ENCODE data around the gene LEMD2. TPM values are rescaled to one million over a fixed set of nuclear protein-coding genes. Genes with fewer than 3 reads are reported as not detected.
A peak's percentile ranks its signal among the peaks of the same experiment; 100 is the strongest.

Gene LEMD2
- total and polyA plus RNA-seq, 9 of the 15 experiments (the other 6 are each of a cell fraction or from before 2014, with no cell fraction given), result 0.32 to 46.3 (median 30.8) TPM

DNA sequence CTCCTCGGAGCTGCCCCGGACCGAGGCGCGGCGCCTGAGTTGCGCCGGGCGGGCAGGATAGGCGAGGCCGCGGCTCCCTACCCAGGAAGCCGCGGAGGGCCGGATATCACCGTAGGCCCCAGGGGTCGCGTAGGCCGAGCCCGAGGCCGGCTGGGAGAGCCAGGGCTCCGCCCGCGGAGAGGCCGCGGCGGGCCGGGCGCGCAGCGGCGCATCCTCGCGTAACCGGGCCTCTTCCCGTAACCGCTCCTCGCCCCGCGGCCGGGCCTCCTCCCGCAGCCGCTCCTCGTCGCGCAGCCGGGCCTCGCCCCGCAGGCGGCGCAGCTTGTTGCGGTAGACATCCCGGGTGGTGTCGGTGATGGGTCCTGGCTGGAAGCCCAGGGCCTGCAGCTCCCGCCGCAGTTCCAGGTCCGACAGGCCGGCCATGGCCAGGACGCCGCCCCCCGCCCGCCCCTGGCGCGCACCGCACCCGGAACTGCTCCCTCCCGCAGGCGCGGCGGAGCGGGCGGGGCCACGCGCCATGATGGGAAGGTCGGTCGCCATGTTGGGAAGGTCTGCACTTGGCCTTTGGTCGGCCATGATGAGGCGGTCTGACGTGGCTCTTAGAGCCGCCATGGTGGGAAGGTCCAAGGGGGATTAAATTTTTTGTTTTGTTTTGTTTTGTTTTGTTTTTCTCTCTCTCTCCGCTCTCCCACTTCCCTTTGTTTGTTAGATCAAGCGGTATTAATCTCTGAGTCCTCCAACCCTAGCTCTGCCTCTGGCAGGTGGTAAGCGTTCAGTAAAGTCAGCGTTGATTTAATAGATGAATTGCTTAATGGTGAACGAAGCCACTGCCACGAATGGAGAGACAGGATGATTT is at the start of gene LEMD2 (continued):
- TF ChIP-seq HMGN3 (IDR thresholded peaks at IDR 0.05; ENCODE audit: borderline replicate concordance, extremely low read depth, insufficient read length, low read depth, low read length), result peak; percentile 70
- TF ChIP-seq STAT5A (IDR thresholded peaks at IDR 0.05; ENCODE audit: borderline replicate concordance, low read length), result no peak
- TF ChIP-seq MCM7 (IDR thresholded peaks at IDR 0.05), result 0 out of 4 replicates have a peak, but pooled peaks of 1 of the 2 experiments have one; percentile 33
- peak; percentile 54 for TF ChIP-seq SUPT5H (IDR thresholded peaks at IDR 0.05)
- TF ChIP-seq SNRNP70 (optimal IDR thresholded peaks at IDR 0.05; ENCODE audit: low read depth, low read length), result no peak
- TF ChIP-seq, protein P1, sequence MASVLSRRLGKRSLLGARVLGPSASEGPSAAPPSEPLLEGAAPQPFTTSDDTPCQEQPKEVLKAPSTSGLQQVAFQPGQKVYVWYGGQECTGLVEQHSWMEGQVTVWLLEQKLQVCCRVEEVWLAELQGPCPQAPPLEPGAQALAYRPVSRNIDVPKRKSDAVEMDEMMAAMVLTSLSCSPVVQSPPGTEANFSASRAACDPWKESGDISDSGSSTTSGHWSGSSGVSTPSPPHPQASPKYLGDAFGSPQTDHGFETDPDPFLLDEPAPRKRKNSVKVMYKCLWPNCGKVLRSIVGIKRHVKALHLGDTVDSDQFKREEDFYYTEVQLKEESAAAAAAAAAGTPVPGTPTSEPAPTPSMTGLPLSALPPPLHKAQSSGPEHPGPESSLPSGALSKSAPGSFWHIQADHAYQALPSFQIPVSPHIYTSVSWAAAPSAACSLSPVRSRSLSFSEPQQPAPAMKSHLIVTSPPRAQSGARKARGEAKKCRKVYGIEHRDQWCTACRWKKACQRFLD (CRISPR knock-in tag; IDR thresholded peaks at IDR 0.05), result peak; percentile 99
- TF ChIP-seq MEF2D (tag; conservative IDR thresholded peaks at IDR 0.05; ENCODE audit: low read depth), result peak; percentile 81
- TF ChIP-seq MYBL2 (IDR thresholded peaks at IDR 0.05; ENCODE audit: low read depth), result peak; percentile 95
- TF ChIP-seq MYBL2 (CRISPR knock-in tag; IDR thresholded peaks at IDR 0.05; ENCODE audit: borderline replicate concordance), result no peak
- TF ChIP-seq ZNF316 (IDR thresholded peaks at IDR 0.05), result peak; percentile 63
- TF ChIP-seq SMAD1 (IDR thresholded peaks at IDR 0.05; ENCODE audit: low read depth, low read length, partially characterized antibody), result no peak
- 0 out of 2 replicates have a peak, but pooled peaks have one; percentile 23 for TF ChIP-seq ZSCAN32 (CRISPR knock-in tag; IDR thresholded peaks at IDR 0.05)
- TF ChIP-seq, protein P2, sequence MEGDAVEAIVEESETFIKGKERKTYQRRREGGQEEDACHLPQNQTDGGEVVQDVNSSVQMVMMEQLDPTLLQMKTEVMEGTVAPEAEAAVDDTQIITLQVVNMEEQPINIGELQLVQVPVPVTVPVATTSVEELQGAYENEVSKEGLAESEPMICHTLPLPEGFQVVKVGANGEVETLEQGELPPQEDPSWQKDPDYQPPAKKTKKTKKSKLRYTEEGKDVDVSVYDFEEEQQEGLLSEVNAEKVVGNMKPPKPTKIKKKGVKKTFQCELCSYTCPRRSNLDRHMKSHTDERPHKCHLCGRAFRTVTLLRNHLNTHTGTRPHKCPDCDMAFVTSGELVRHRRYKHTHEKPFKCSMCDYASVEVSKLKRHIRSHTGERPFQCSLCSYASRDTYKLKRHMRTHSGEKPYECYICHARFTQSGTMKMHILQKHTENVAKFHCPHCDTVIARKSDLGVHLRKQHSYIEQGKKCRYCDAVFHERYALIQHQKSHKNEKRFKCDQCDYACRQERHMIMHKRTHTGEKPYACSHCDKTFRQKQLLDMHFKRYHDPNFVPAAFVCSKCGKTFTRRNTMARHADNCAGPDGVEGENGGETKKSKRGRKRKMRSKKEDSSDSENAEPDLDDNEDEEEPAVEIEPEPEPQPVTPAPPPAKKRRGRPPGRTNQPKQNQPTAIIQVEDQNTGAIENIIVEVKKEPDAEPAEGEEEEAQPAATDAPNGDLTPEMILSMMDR (IDR thresholded peaks at IDR 0.05 in 2 of 3, conservative IDR thresholded peaks at IDR 0.05 in 1 of 3; ENCODE audit: insufficient read depth in 2 of 3, low read depth in 1 of 3, low read length in 3 of 3), result peak in 1 of 3 experiments; percentile 51; a peak in 2 of 6 replicates
- peak; percentile 88 for TF ChIP-seq RBFOX2 (IDR thresholded peaks at IDR 0.05; ENCODE audit: low read depth, low read length)
- TF ChIP-seq MYNN (IDR thresholded peaks at IDR 0.05), result no peak
- TF ChIP-seq MYNN (CRISPR knock-in tag; IDR thresholded peaks at IDR 0.05), result no peak
- TF ChIP-seq DPF2 (IDR thresholded peaks at IDR 0.05), result peak; percentile 67
- TF ChIP-seq, protein P3, sequence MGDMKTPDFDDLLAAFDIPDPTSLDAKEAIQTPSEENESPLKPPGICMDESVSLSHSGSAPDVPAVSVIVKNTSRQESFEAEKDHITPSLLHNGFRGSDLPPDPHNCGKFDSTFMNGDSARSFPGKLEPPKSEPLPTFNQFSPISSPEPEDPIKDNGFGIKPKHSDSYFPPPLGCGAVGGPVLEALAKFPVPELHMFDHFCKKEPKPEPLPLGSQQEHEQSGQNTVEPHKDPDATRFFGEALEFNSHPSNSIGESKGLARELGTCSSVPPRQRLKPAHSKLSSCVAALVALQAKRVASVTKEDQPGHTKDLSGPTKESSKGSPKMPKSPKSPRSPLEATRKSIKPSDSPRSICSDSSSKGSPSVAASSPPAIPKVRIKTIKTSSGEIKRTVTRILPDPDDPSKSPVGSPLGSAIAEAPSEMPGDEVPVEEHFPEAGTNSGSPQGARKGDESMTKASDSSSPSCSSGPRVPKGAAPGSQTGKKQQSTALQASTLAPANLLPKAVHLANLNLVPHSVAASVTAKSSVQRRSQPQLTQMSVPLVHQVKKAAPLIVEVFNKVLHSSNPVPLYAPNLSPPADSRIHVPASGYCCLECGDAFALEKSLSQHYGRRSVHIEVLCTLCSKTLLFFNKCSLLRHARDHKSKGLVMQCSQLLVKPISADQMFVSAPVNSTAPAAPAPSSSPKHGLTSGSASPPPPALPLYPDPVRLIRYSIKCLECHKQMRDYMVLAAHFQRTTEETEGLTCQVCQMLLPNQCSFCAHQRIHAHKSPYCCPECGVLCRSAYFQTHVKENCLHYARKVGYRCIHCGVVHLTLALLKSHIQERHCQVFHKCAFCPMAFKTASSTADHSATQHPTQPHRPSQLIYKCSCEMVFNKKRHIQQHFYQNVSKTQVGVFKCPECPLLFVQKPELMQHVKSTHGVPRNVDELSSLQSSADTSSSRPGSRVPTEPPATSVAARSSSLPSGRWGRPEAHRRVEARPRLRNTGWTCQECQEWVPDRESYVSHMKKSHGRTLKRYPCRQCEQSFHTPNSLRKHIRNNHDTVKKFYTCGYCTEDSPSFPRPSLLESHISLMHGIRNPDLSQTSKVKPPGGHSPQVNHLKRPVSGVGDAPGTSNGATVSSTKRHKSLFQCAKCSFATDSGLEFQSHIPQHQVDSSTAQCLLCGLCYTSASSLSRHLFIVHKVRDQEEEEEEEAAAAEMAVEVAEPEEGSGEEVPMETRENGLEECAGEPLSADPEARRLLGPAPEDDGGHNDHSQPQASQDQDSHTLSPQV (IDR thresholded peaks at IDR 0.05), result peak; percentile 57; the same call in 1 of the 2 replicates
- no peak for TF ChIP-seq ADNP (tag; IDR thresholded peaks at IDR 0.05)

Data from K562 (cell line).